ENCODE measurements around the gene BTNL9. TPM values are rescaled to one million over a fixed set of nuclear protein-coding genes. Genes with fewer than 3 reads are reported as not detected.

The BTNL9 gene
- total RNA-seq, 2 donors from 2014 or later, result 0.55 TPM; not detected in 1

GRCh38 chr5:181031716-181032115 is 8.3 kb upstream of the BTNL9 start:
- H3K27ac Mint-ChIP-seq, result no peak overlapping the region
- DNase-seq, result no peak

GRCh38 chr5:181035991-181036815 is 3.9 kb upstream of the BTNL9 start:
- DNase-seq (no peak), ATAC-seq (replicated peaks in 1 of 2) (no peak)
- Mint-ChIP-seq H3K27ac (no peak overlapping the region), H3K27me3 (ENCODE audit: low read depth) (peaks cover 26% of the 10 kb centered on the region), H3K9me3 (peaks cover 2 to 3% of the 10 kb centered on the region in 2 donors), H3K4me3 (no peak overlapping the region), H3K36me3 (ENCODE audit: insufficient read depth in 2 of 2) (peaks cover 0 to 2% of the 10 kb centered on the region in 2 donors), H3K4me1 (ENCODE audit: low read depth) (no peaks in the 10 kb centered on the region)

More at GRCh38 chr5:181031716-181032115, 8.3 kb upstream of the BTNL9 start:
- Mint-ChIP-seq H3K4me1 (ENCODE audit: low read depth) (no peaks in the 10 kb centered on the region), H3K4me3 (no peak overlapping the region), H3K36me3 (ENCODE audit: insufficient read depth in 2 of 2) (peaks cover 0 to 2% of the 10 kb centered on the region in 2 donors), H3K9me3 (peaks cover 2 to 3% of the 10 kb centered on the region in 2 donors), H3K27me3 (ENCODE audit: low read depth) (peaks cover 18% of the 10 kb centered on the region)
- no peak for ATAC-seq (replicated peaks in 1 of 2)

- no peaks in the 10 kb centered on the region for H3K4me1 Mint-ChIP-seq (ENCODE audit: low read depth)
- peaks cover 26% of the 10 kb centered on the region for H3K27me3 Mint-ChIP-seq (ENCODE audit: low read depth)
- peaks cover 0 to 1% of the 10 kb centered on the region in 2 donors for H3K36me3 Mint-ChIP-seq (ENCODE audit: insufficient read depth in 2 of 2)
- no peak overlapping the region for H3K4me3 Mint-ChIP-seq
- ATAC-seq (replicated peaks in 1 of 2) (no peak), DNase-seq (no peak)
- peaks cover 2% of the 10 kb centered on the region in 2 donors for H3K9me3 Mint-ChIP-seq
- no peak overlapping the region for H3K27ac Mint-ChIP-seq
Observed at GRCh38 chr5:181036816-181037364, 3.2 kb upstream of the BTNL9 start.

- Mint-ChIP-seq H3K9me3 (peaks cover 0 to 2% of the 10 kb centered on the region in 2 donors), H3K36me3 (ENCODE audit: insufficient read depth in 2 of 2) (no peaks in the 10 kb centered on the region)
- no peak for ATAC-seq (replicated peaks in 1 of 2)
Observed at GRCh38 chr5:181037365-181037861, 2.7 kb upstream of the BTNL9 start.

GRCh38 chr5:181039471-181039870 is 595 bp upstream of the BTNL9 start:
- Mint-ChIP-seq H3K27ac (no peak overlapping the region), H3K4me3 (no peak overlapping the region)
- no peak for ATAC-seq (replicated peaks in 1 of 2)

More at GRCh38 chr5:181037365-181037861, 2.7 kb upstream of the BTNL9 start:
- peaks cover 28% of the 10 kb centered on the region for H3K27me3 Mint-ChIP-seq (ENCODE audit: low read depth)
- no peak overlapping the region for H3K27ac Mint-ChIP-seq
- no peak for DNase-seq
- no peak overlapping the region for H3K4me3 Mint-ChIP-seq
- H3K4me1 Mint-ChIP-seq (ENCODE audit: low read depth), result no peaks in the 10 kb centered on the region

GRCh38 chr5:181040631-181040945 is 522 bp downstream of the BTNL9 start:
- no peak for ATAC-seq (replicated peaks in 1 of 2)
- peaks cover 41% of the 10 kb centered on the region for H3K27me3 Mint-ChIP-seq (ENCODE audit: low read depth)

More at GRCh38 chr5:181039471-181039870, 595 bp upstream of the BTNL9 start:
- DNase-seq, result no peak
- H3K36me3 Mint-ChIP-seq (ENCODE audit: insufficient read depth in 2 of 2), result no peaks in the 10 kb centered on the region
- no peaks in the 10 kb centered on the region for H3K9me3 Mint-ChIP-seq
- H3K4me1 Mint-ChIP-seq (ENCODE audit: low read depth), result no peaks in the 10 kb centered on the region
- peaks cover 41% of the 10 kb centered on the region for H3K27me3 Mint-ChIP-seq (ENCODE audit: low read depth)

GRCh38 chr5:181041043-181041442 is 977 bp downstream of the BTNL9 start:
- ATAC-seq (replicated peaks in 1 of 2) (no peak), DNase-seq (no peak)
- no peaks in the 10 kb centered on the region for H3K36me3 Mint-ChIP-seq (ENCODE audit: insufficient read depth in 2 of 2)
- H3K27me3 Mint-ChIP-seq (ENCODE audit: low read depth), result peaks cover 40% of the 10 kb centered on the region
- no peaks in the 10 kb centered on the region for H3K9me3 Mint-ChIP-seq
- no peak overlapping the region for H3K27ac Mint-ChIP-seq
- H3K4me3 Mint-ChIP-seq, result no peak overlapping the region
- no peaks in the 10 kb centered on the region for H3K4me1 Mint-ChIP-seq (ENCODE audit: low read depth)

More at GRCh38 chr5:181040631-181040945, 522 bp downstream of the BTNL9 start:
- H3K4me3 Mint-ChIP-seq, result no peak overlapping the region
- H3K4me1 Mint-ChIP-seq (ENCODE audit: low read depth), result no peaks in the 10 kb centered on the region
- no peak for DNase-seq
- no peak overlapping the region for H3K27ac Mint-ChIP-seq
- no peaks in the 10 kb centered on the region for H3K9me3 Mint-ChIP-seq
- no peaks in the 10 kb centered on the region for H3K36me3 Mint-ChIP-seq (ENCODE audit: insufficient read depth in 2 of 2)

- Mint-ChIP-seq H3K27me3 (ENCODE audit: low read depth) (peaks cover 37% of the 10 kb centered on the region), H3K4me1 (ENCODE audit: low read depth) (no peaks in the 10 kb centered on the region), H3K9me3 (no peaks in the 10 kb centered on the region), H3K4me3 (no peak overlapping the region), H3K27ac (no peak overlapping the region), H3K36me3 (ENCODE audit: insufficient read depth in 2 of 2) (no peaks in the 10 kb centered on the region)
- DNase-seq (no peak), ATAC-seq (replicated peaks in 1 of 2) (no peak)
Observed at GRCh38 chr5:181042036-181042713, 2.1 kb downstream of the BTNL9 start.

GRCh38 chr5:181042722-181043121 is 2.7 kb downstream of the BTNL9 start:
- Mint-ChIP-seq H3K27me3 (ENCODE audit: low read depth) (peaks cover 39% of the 10 kb centered on the region), H3K4me1 (ENCODE audit: low read depth) (no peaks in the 10 kb centered on the region), H3K36me3 (ENCODE audit: insufficient read depth in 2 of 2) (no peaks in the 10 kb centered on the region), H3K27ac (no peak overlapping the region), H3K4me3 (no peak overlapping the region), H3K9me3 (no peaks in the 10 kb centered on the region)
- DNase-seq (no peak), ATAC-seq (replicated peaks in 1 of 2) (no peak)

- no peak for DNase-seq
- Mint-ChIP-seq H3K36me3 (ENCODE audit: insufficient read depth in 2 of 2) (no peaks in the 10 kb centered on the region), H3K4me1 (ENCODE audit: low read depth) (no peaks in the 10 kb centered on the region), H3K4me3 (no peak overlapping the region), H3K27me3 (ENCODE audit: low read depth) (peaks cover 43% of the 10 kb centered on the region), H3K27ac (no peak overlapping the region), H3K9me3 (no peaks in the 10 kb centered on the region)
- ATAC-seq (replicated peaks in 1 of 2), result no peak
Observed at GRCh38 chr5:181043285-181044092, 3.4 kb downstream of the BTNL9 start.

- H3K27ac Mint-ChIP-seq, result no peak overlapping the region
- H3K27me3 Mint-ChIP-seq (ENCODE audit: low read depth), result peaks cover 46% of the 10 kb centered on the region
- ATAC-seq (replicated peaks in 1 of 2) (no peak), DNase-seq (no peak)
- H3K4me1 Mint-ChIP-seq (ENCODE audit: low read depth), result no peaks in the 10 kb centered on the region
- no peaks in the 10 kb centered on the region for H3K9me3 Mint-ChIP-seq
- H3K36me3 Mint-ChIP-seq (ENCODE audit: insufficient read depth in 2 of 2), result no peaks in the 10 kb centered on the region
- no peak overlapping the region for H3K4me3 Mint-ChIP-seq
Observed at GRCh38 chr5:181044093-181044599, 4.1 kb downstream of the BTNL9 start.

GRCh38 chr5:181044662-181045305 is 4.7 kb downstream of the BTNL9 start:
- DNase-seq, result no peak
- Mint-ChIP-seq H3K36me3 (ENCODE audit: insufficient read depth in 2 of 2) (no peaks in the 10 kb centered on the region), H3K4me1 (ENCODE audit: low read depth) (no peaks in the 10 kb centered on the region), H3K27me3 (ENCODE audit: low read depth) (peaks cover 50% of the 10 kb centered on the region), H3K27ac (no peak overlapping the region), H3K4me3 (no peak overlapping the region), H3K9me3 (no peaks in the 10 kb centered on the region)
- ATAC-seq (replicated peaks in 1 of 2), result no peak

All from activated T-cell treated with anti-CD3 and anti-CD28 coated beads, Interleukin-2, amount 50 U/mL, for 72 hours (primary cell).